Muscle layer of colon (tissue), 2 donors: ENCODE data around the gene ZNF629.
A peak's percentile ranks its signal among the peaks of the same experiment; 100 is the strongest.
"Not testable (repeated sequence)": the region's sequence is repeated elsewhere in the genome, so short reads cannot be mapped to it uniquely, and the experiment has no call there.

Experiments
- H3K27ac ChIP-seq: one replicate; pipeline ENCODE4 v1.7.0; 2013; ENCODE audit warnings: low read depth, mild to moderate bottlenecking, low read length, moderate library complexity
- H3K27me3 ChIP-seq, 2 donors: one replicate each; pipeline ENCODE4 v1.7.0; 2013; ENCODE audit warnings: low read length in 2 of 2, mild to moderate bottlenecking in 2 of 2; ENCODE audit not compliant: insufficient read depth in 2 of 2, control insufficient read depth in 1 of 2
- H3K36me3 ChIP-seq: one replicate; pipeline ENCODE4 v1.7.0; 2013; ENCODE audit warnings: mild to moderate bottlenecking, low read length; ENCODE audit not compliant: insufficient read depth
- H3K4me1 ChIP-seq: one replicate; pipeline ENCODE4 v1.7.0; 2013; ENCODE audit warnings: mild to moderate bottlenecking, low read length; ENCODE audit not compliant: insufficient read depth
- H3K4me3 ChIP-seq, 2 donors: one replicate each; pipeline ENCODE4 v1.7.0; 2013; ENCODE audit warnings: low read length in 2 of 2, low read depth in 1 of 2, mild to moderate bottlenecking in 1 of 2, moderate library complexity in 1 of 2
- H3K9ac ChIP-seq: one replicate; pipeline ENCODE4 v1.7.0; 2013; ENCODE audit warnings: low read length
- H3K9me3 ChIP-seq: one replicate; pipeline ENCODE4 v1.7.0; 2013; ENCODE audit warnings: mild to moderate bottlenecking, low read length
- donor health status: abdominal sarcoma.
- donor health status: Adenocarcinoma of cecum.

ZNF629 gene

GRCh38 chr16:30786936-30787612, at the start of gene ZNF629:
ZNF629 (minus strand) TSS chr16:30787205; CDS start chr16:30784482, 2,723 bp downstream.
- Histone ChIP-seq H3K9ac (peak within 1 kb of the TSS; percentile 70), H3K27ac (peak within 1 kb of the TSS; percentile 93), H3K27me3 (no peaks in the 10 kb centered on the region), H3K36me3 (peaks cover 14% of the 10 kb centered on the region), H3K4me3 (peak within 1 kb of the TSS; percentile 85 to 92), H3K4me1 (peaks cover 18% of the 10 kb centered on the region), H3K9me3 (no peaks in the 10 kb centered on the region)

GRCh38 chr16:30834130-30834740, 47.2 kb upstream of the ZNF629 start:
- no peaks in the 10 kb centered on the region for H3K4me1 ChIP-seq
- no peaks in the 10 kb centered on the region for H3K9me3 ChIP-seq
- no peak overlapping the region for H3K27ac ChIP-seq
- H3K36me3 ChIP-seq = no peaks in the 10 kb centered on the region
- H3K27me3 ChIP-seq = no peaks in the 10 kb centered on the region
- no peak overlapping the region for H3K4me3 ChIP-seq
- no peak overlapping the region for H3K9ac ChIP-seq

- H3K9me3 ChIP-seq = no peaks in the 10 kb centered on the region
Measured at GRCh38 chr16:30830072-30830417, 43.0 kb upstream of the ZNF629 start.

GRCh38 chr16:30829130-30830071, 42.4 kb upstream of the ZNF629 start:
- Histone ChIP-seq H3K4me1 (no peaks in the 10 kb centered on the region), H3K4me3 (no peak overlapping the region), H3K27me3 (no peaks in the 10 kb centered on the region), H3K27ac (no peak overlapping the region), H3K9ac (no peak overlapping the region), H3K36me3 (no peaks in the 10 kb centered on the region), H3K9me3 (no peaks in the 10 kb centered on the region)

More at GRCh38 chr16:30830072-30830417, 43.0 kb upstream of the ZNF629 start:
- Histone ChIP-seq H3K4me3 (no peak overlapping the region), H3K27me3 (no peaks in the 10 kb centered on the region), H3K36me3 (no peaks in the 10 kb centered on the region), H3K27ac (no peak overlapping the region), H3K9ac (no peak overlapping the region), H3K4me1 (no peaks in the 10 kb centered on the region)

GRCh38 chr16:30821891-30822290, 34.9 kb upstream of the ZNF629 start:
- H3K9ac ChIP-seq = no peak overlapping the region

GRCh38 chr16:30821441-30821840, 34.4 kb upstream of the ZNF629 start:
- not testable (repeated sequence) for H3K4me1 ChIP-seq, H3K27ac ChIP-seq, H3K9me3 ChIP-seq, H3K9ac ChIP-seq, H3K36me3 ChIP-seq, H3K4me3 ChIP-seq, H3K27me3 ChIP-seq

More at GRCh38 chr16:30821891-30822290, 34.9 kb upstream of the ZNF629 start:
- no peaks in the 10 kb centered on the region for H3K9me3 ChIP-seq
- no peak overlapping the region for H3K27ac ChIP-seq
- H3K27me3 ChIP-seq = no peaks in the 10 kb centered on the region
- no peak overlapping the region for H3K4me3 ChIP-seq
- H3K4me1 ChIP-seq = no peaks in the 10 kb centered on the region
- no peaks in the 10 kb centered on the region for H3K36me3 ChIP-seq

GRCh38 chr16:30820952-30821421, 34.0 kb upstream of the ZNF629 start:
- Histone ChIP-seq H3K4me1 (no peaks in the 10 kb centered on the region), H3K9ac (no peak overlapping the region), H3K4me3 (no peak overlapping the region), H3K36me3 (no peaks in the 10 kb centered on the region), H3K27ac (no peak overlapping the region), H3K9me3 (no peaks in the 10 kb centered on the region), H3K27me3 (no peaks in the 10 kb centered on the region)

- H3K27me3 ChIP-seq = no peaks in the 10 kb centered on the region
- no peak overlapping the region for H3K9ac ChIP-seq
- H3K4me3 ChIP-seq = no peak overlapping the region
- H3K9me3 ChIP-seq = no peaks in the 10 kb centered on the region
- H3K4me1 ChIP-seq = peaks cover 10% of the 10 kb centered on the region
- no peak overlapping the region for H3K27ac ChIP-seq
- no peaks in the 10 kb centered on the region for H3K36me3 ChIP-seq
Measured at GRCh38 chr16:30816769-30817168, 29.8 kb upstream of the ZNF629 start.

- Histone ChIP-seq H3K9me3 (no peaks in the 10 kb centered on the region), H3K9ac (peak overlapping the region; percentile 42), H3K36me3 (no peaks in the 10 kb centered on the region), H3K4me3 (peak overlapping the region; percentile 39 to 50), H3K27me3 (no peaks in the 10 kb centered on the region), H3K27ac (peak overlapping the region; percentile 81), H3K4me1 (peaks cover 10% of the 10 kb centered on the region)
Measured at GRCh38 chr16:30813821-30814189, 26.8 kb upstream of the ZNF629 start.

GRCh38 chr16:30809675-30810074, 22.7 kb upstream of the ZNF629 start:
- H3K9ac ChIP-seq, H3K27ac ChIP-seq, H3K36me3 ChIP-seq, H3K27me3 ChIP-seq, H3K4me3 ChIP-seq, H3K9me3 ChIP-seq: not testable (repeated sequence)
- peaks cover 17% of the 10 kb centered on the region for H3K4me1 ChIP-seq

- H3K4me1 ChIP-seq = peaks cover 15% of the 10 kb centered on the region
- H3K4me3 ChIP-seq, H3K36me3 ChIP-seq, H3K9ac ChIP-seq, H3K27me3 ChIP-seq, H3K27ac ChIP-seq, H3K9me3 ChIP-seq: not testable (repeated sequence)
Measured at GRCh38 chr16:30808890-30809426, 22.0 kb upstream of the ZNF629 start.
